HG02588 (cell line): Measurements from ENCODE around the gene SULF2.

Experiments
- ATAC-seq: cut with Tn5 transposase; IDR thresholded peaks from one replicate; pipeline ENCODE4 v1.9.1; 2021; ENCODE audit warnings: mild to moderate bottlenecking, moderate library complexity; ENCODE audit not compliant: unreplicated experiment

The SULF2 gene

GRCh38 chr20:47785854-47786764 lies 828 bp upstream of the SULF2 start:
- ATAC-seq: no peak

GRCh38 chr20:47784599-47785310 lies 526 bp downstream of the SULF2 start:
- no peak for ATAC-seq

DNA sequence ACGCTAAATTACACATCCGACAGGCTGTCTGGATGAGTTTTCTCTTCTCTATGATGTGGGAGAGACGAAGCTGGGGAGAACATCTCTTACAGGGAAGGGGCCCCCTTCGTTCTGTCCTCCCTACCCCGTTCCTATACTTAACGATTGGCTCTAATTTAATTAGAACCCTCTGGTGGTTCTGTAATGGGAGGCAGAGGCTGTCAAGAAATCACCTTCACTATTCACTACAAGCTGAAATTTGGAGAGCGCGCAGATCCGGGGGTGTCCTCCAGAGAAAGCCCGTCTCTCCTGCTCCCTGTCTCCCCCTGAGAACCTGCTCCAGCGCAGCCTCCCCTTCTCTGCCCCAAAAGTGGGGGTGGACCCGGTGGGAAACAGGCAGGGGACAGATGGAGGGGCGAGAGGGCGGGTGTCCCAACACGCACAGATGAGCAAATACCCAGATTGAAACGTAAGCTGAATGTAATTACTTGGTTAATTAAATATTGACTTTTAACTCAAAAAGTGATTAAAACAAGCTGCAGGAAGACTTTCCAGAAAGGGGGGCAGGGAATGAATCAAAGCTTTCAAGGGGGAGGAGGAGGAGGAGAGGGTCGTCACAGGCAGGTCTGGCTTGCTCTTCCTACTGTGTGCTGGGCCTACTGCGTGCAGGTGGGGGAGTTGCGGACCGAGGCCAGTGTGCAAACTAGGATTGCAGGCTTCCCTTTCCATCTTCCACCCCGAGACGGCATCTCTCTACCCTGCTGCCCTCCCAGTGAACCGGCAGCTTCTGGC lies 1.3 kb downstream of the SULF2 start:
- no peak for ATAC-seq

DNA sequence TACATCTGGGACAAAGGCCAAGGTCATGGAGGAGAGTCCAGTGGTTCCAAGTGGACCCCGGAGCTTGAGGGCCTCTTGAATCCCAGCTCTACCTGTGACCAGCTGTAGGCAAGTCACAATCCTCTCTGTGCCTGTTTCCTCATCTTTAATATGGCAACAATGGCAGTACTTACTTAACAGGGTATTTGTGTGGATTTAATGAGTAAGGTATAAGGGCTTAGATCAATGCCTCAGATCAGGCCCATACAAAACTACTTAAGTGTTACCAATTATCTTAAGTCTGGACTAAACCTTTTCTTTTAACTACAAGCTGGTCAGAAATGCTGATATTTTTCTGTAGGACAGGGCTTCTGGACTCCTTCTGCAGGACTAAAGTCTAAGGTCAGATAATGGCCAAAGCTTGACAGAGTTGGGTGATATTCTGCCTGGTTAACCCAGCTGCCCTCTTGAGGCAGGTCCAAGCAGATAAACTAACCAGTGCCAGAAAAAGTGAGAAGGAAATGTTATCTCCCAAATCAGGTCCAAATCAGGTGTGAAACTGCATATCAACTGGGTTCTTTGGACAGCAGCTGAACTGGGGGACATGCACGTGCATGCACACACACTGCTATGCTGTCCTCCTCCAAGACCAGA lies 2.2 kb downstream of the SULF2 start:
- ATAC-seq: no peak

- no peak for ATAC-seq
These were observed 3.2 kb downstream of the SULF2 start for GRCh38 chr20:47782076-47782475.

GRCh38 chr20:47781632-47782031 lies 3.6 kb downstream of the SULF2 start:
- no peak for ATAC-seq

GRCh38 chr20:47780720-47781389 lies 4.4 kb downstream of the SULF2 start:
- no peak for ATAC-seq

DNA sequence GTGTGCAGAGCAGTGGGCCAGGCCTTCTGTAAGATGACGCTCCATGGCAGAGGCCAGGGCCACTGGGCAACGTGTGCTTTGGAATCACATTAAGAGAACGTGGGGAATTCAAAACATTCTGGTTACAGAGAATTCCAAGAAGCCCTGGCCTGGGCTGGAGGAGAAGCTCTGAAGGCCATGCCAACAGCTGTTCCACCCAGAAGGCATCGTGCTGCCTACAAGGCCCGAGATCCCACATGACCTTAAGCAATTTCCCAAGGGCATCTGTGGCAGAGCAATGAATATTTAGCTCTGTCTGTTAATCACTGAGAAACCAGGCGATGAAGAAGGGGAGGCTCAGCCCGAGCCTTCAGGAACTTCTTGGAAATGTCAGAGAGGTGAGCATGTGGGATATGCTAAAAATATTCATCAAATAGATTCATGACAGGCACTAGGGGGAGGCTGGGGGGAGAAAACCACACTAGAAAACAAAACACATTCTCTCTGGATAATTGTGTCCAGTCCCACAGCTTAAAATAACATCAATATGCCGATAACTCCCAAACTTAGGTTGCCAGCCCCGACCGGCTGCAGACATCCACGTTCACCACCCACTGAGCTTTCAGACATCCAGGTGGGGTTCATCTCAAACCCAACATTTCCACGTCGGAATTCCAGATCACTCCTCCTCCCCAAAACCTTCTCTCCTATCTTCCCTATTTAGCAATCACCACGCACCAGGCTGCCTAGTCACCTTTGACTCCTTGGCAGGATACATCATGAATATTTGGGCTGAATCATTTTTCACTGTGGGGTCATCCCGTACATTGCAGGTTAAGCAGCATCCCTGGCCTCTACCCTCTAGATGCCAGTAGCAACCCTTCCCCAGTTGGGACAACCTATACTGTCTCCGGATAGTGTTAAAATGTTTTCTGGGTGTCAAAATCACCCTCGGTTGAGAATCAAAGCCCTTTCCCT lies 6.6 kb downstream of the SULF2 start:
- no peak for ATAC-seq

- no peak for ATAC-seq
These were observed 8.1 kb downstream of the SULF2 start for GRCh38 chr20:47777220-47777619.

DNA sequence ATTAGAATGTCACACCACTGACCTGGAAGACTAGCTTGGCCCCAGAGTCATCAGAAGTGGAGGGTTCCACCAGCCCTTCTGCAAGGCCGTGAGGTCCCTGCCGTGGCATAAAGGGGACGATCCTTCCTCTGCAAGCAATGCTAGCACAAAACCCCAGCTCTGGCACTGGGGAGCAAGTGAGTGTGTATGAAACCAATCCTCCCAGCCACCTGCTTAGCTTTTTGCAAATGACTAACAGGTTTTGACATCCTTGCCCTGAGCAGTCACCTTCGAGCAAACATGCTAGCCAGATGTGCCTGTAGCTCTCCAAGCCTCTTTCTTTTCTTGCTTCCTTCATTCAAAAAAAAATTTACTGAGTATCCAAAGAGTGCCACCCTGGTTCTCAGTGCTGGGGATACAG lies 8.6 kb downstream of the SULF2 start:
- ATAC-seq: no peak

- ATAC-seq: no peak
These were observed 9.4 kb downstream of the SULF2 start for GRCh38 chr20:47775841-47776240.

DNA sequence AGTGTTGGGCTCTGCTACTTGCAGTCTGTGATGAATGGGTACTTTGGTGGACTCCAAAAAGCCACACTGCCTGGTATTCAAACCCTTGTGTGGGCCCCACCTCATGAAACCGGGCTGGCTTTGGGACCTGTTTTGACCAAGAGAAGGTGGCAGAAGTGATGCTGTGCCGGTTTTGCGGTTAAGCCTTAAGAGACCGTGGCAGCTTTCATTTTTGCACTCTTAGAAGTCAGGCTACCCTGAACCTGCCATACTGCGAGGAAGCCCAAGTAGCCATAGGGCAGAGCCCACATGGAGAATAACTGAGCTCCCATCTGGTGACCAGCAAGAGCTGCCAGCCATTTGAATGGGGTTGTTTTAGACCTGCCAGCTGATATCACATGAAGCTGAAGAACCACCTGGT lies 10.2 kb downstream of the SULF2 start:
- ATAC-seq: no peak

GRCh38 chr20:47774131-47774777 lies 11.0 kb downstream of the SULF2 start:
- no peak for ATAC-seq

- ATAC-seq: no peak
These were observed 11.9 kb downstream of the SULF2 start for GRCh38 chr20:47773371-47773786.

GRCh38 chr20:47770935-47771334 lies 14.3 kb downstream of the SULF2 start:
- ATAC-seq: no peak

DNA sequence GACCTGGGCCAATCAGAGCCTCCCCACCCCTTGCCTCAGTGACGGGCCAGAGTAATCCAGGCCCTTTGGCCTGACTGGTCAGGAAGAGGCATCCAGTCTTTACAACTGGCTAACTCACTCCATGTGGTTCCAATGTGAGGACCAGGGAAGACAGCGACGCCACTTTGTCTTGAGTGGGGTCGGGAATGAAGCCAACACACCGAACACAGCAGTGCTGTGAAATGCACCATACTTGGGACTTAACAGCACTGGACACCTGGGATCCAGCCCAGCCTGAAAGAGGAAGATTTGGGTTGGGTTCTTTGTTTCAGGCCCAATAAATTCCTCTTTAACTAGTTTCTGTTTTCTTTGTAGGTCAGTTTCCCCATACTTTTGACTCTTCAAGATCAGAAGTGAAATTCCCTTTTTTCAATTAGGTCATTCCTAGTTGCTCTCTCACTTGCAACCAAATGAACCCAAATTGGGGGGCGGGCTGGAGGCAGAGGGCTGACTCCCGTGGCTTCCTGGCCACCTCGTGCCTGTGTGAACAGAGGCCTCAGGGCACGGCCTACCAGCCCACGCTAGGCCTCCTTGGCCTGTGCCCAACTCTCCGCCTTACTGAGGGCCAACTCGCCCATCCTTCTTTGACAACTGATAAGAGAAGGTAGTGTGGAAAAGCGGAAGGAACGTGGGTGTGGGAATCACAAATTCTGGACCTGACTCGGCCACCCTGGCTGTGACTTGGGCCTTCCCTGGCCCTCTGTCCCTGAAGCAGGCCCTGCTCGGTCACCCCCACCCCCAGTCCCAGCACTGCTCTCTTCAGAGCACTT lies 17.1 kb downstream of the SULF2 start:
- ATAC-seq: no peak

GRCh38 chr20:47765691-47766594 lies 19.3 kb downstream of the SULF2 start:
- ATAC-seq: no peak
